HS-5 (cell line): ENCODE data around the gene GOLGA6C.
"Not testable (repeated sequence)": the region's sequence is repeated elsewhere in the genome, so short reads cannot be mapped to it uniquely, and the experiment has no call there.

Experiments
- DNase-seq: peaks from one replicate; pipeline ENCODE4 v3.0.0-alpha.2; 2012; ENCODE audit warnings: low read depth

GOLGA6C gene, protein sequence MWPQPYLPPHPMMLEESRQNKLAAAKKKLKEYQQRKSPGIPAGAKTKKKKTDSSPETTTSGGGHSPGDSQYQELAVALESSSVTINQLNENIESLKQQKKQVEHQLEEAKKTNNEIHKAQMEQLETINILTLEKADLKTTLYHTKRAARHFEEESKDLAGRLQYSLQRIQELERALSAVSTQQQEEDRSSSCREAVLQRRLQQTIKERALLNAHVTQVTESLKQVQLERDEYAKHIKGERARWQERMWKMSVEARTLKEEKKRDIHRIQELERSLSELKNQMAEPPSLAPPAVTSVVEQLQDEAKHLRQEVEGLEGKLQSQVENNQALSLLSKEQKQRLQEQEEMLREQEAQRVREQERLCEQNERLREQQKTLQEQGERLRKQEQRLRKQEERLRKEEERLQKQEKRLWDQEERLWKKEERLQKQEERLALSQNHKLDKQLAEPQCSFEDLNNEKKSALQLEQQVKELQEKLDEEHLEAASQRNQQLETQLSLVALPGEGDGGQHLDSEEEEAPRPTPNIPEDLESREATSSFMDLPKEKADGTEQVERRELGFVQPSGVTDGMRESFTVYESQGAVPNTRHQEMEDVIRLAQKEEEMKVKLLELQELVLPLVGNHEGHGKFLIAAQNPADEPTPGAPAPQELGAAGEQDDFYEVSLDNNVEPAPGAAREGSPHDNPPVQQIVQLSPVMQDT

DNA sequence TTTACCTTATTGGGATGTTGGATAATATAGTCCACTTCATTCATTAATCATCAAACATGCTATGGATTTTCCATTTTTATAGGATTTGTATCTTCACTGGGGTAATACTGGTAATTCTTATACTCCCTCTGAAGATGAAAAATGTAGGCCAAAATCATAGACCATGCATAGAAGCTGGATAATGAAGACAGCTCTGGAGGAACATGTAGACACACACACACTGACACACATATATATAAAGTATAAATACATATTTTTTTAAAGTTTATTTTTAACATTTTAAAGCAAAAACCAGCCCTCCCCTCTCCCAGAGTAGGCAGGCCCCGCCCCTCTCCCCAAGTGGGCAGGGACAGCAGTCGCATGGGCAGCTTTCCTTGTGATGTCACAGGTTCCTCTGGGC is at the start of gene GOLGA6C:
Gene GOLGA6C (plus strand): TSS at position 301 of the 400 bp plus-strand sequence. CDS start 265 bp downstream, outside the sequence.
- not testable (repeated sequence) for DNase-seq

- DNase-seq = no peak
Measured at GRCh38 chr15:75208501-75209288, 49.4 kb upstream of the GOLGA6C start.

DNA sequence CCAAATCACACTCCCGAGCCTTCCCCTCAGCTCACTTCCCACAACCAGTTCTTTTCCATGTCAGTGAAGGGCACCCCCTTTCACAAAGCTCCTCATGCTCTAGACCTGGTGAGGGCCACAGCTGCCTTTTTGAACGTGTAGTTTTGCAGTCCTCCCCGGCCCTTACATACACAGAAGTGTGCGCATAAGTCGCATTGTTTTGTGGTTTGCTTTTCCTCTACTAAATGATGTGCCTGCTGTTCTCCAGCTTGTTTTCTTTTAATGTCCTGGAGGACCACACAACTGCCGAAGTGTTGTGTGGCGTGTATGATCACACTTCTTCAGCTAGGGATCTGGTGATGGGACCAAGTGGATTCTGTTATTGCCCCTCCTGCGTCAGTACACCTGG is 48.9 kb upstream of the GOLGA6C start:
- DNase-seq = no peak

GRCh38 chr15:75210811-75211230 is 47.3 kb upstream of the GOLGA6C start:
- no peak for DNase-seq

DNA sequence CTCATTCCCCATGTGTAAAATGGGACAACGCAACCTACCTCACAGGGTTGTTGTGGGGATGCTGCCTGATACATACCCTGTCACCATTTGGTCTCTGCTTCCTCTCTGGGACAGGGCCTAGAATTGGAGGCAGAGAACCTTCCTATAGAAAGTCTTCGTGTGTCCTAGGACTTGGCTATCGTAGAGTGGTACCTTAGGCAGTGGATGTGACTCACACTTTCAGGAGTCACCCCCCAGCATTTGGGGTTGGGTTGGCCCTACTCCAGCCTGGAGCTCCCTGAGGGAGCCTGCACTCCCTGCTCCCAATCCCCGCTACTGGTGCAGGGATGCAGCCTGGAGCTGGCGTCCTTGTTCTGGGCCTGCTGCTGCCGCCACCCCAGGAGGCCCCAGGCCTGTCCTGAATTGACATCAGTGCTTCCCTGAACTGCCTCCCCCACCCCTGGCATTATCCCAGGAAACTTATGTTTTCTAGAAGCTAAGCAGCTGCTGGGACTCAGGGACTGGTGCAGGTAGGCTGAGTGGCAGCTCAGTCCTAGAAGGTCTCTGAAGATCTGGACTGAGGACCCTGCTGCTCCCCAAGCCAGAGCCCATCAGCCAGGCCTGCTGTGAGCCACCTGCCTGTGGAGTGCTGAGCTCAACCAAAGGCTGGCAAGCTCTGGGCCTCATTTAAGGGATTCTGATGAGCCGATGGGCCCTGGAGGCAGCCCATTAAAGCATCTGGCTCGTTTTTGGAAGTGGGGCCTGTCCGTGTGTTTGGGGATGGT is 46.5 kb upstream of the GOLGA6C start:
- no peak for DNase-seq

DNA sequence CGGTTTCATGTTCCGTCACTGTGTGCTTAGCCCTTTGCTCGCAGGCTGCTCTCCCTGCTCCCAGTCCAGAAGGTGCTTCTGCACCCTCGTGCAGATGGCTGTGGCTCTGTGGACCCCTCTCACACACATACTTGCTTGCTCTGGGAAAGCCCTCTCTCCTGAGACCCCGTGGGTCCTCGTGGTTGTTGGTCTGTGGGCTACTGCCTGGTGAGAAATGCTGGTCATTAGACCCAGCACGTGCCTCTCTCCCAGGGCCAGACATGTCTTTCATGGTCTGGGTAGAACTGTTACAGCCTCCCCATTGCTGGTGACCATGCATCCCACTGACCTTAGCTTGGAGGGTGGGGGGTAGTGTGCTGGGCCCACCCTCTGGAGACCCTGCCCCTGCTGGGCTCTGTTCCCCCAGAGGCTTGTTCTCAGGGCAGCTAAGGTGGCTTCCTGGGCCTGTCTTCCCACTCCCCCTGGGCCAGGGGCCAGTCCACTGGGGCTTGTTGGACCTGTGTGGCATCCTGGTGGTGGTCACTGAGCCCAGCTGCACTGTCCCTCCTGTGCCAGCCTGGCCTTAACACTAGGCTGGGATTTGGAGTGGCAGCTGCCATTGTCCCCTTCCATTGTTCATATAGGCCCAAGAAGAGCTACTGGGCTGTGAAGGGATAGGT is 45.8 kb upstream of the GOLGA6C start:
- no peak for DNase-seq

GRCh38 chr15:75213212-75213767 is 44.8 kb upstream of the GOLGA6C start:
- DNase-seq = no peak

DNA sequence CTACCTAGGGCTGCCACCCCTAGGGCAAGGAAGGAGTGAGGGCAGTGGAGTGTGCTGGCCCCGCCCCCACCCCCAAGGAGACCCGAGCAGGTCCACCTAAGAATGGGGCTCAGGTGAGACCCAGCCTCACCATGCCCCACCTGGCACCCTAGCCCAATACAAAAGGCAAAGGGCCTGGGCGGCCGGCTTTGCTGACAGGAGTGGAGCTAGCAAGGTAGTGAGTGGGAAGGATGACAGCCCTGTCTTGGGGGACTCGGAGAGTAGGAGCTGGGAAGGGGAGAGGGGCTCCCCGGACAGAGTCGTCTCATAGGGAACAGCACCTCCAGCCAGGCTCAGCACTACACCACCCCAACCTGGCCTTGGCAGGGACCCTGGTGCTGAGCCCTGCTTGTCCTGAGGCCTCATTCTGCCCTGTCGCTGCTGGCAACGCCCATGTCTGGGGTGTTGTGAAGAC is 44.3 kb upstream of the GOLGA6C start:
- DNase-seq = no peak

DNA sequence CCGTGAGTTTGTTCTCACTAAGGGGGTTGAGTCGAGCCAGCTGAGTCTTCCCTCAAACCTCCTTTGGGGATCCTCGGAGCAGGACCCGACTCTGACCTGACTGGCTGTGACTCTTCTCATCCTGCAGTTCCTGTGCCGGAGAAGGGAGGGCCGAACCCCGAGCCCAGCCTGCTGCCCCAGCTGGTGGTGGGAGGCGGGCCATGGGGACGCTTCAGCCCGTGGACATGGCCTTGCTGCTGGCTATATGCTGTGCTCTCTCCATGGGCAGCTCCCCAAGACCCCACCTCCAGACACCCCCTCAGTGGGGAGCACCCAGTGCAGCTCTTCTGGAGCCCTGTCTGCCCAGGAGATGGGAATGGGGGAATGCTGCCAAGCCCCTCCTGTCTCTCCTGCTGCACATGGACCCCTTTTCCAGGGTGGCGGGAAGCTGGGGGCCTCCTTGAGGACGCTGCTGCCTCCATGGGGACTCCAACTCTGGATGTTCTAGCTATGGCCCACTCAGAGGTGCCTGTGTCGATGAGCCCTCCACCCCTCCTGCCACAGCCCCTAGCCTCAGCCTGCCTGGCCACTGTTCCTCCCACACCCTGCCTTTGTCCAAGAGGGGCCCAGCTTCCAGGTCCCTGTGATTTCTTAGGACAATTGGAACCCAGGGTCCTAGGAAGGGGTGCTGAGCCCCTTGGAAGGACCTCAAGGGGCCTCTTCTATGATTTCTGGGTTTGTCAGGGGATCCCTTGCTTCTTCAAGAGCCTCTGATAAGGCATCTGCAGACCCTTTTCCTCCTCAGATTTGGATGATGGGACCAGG is 43.6 kb upstream of the GOLGA6C start:
- no peak for DNase-seq

DNA sequence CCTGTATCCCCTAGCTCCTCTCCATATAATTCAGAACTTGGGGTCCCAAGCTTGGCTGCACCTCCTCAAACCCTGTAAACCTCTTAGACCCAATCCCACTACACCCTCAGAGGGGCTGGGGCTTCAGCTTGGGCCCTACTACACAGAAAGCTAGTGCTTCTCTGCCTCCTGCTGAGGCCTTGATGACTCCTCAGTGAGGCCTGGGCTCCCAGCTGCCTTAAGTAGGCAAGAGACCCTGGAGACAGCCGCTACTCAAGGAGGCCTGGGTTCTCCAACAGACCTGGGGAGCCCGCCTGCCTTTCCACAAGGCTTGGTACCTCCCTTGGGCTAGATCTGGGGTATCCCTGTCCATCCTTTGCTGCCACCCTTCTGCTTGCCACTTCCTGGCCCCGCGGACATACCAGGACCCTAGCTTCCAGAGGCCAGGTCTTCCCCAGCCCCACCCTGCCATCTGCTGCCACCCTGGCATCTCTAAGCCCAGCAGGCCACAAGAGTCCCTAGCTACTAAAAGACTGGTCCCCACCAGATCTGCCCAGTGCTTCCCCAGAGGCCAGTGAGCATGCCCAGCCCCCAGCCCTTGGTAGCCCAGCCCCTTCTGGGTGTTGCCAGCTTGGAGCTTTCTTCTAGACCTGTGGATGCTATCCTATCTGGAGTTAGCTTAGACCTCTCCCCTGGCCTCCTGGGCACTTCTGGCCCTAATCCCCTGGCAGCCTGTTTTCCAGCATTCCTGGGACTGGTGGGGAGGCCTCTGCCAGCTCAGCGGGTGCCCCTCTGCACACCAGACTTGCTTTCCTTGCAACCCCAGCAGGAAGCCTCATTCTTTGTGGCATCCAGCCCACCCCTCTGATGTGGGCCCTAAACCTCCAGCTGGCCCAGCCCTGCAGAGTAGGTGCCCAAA is 42.8 kb upstream of the GOLGA6C start:
- DNase-seq = no peak

GRCh38 chr15:75217012-75217411 is 41.1 kb upstream of the GOLGA6C start:
- no peak for DNase-seq

DNA sequence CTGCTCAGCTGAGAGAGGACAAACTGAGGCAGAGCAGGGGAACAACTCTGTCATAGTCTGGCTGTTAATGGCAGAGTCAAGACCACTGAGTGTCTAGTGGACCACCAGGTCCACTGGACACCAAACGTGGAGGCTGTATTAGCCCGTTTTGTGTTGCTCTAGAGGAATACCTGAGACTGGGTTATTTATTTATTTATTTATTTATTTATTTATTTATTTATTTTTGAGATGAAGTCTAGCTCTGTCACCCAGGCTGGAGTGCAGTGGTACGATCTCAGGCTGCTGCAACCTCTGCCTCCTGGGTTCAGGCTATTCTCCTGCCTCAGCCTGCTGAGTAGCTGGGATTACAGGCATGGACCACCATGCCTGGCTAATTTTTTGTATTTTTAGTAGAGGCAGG is 40.6 kb upstream of the GOLGA6C start:
- DNase-seq = not testable (repeated sequence)

DNA sequence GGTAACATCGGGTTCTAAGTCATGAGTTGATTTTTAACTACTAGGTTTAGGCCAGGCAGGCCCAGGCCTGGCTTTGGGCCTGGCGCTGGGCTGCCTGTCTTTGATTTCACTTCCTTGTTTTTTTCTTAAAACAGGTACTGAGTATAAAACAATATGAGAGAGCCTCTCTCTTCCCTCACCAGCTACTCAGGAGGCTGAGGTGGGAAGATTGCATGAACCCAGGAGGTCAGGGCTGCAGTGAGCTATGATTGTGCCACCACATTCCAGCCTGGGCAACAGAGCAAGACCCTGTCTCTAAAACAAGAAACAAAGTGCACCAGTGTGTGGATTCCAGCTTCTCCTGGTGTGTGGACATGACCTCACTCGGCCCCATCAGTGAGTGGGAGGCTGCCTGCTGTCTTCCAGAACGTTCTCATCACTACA is 38.6 kb upstream of the GOLGA6C start:
- DNase-seq = not testable (repeated sequence)

GRCh38 chr15:75223688-75224087 is 34.4 kb upstream of the GOLGA6C start:
- DNase-seq = no peak

DNA sequence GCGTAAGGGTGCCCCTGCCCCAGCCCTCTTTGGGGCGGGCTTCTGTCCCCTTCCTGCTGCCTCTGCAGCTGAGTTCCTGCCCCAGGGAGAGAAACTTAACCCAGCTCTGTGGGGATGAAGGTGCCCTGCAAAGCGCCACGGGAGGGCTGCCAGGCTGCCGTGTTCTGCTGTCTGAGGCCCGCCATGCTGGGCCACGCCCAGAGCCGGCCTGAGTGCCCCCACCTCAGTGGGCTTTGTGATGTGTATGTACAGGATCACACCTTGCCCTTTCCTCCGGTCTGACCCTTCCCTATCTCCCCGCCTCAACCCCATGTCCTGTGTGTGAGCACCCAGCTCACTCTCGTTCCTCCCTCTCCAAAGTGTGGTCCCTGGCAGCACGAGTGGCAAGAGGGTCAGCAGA is 33.9 kb upstream of the GOLGA6C start:
- no peak for DNase-seq

- not testable (repeated sequence) for DNase-seq
Measured at GRCh38 chr15:75225102-75225836, 32.9 kb upstream of the GOLGA6C start.

DNA sequence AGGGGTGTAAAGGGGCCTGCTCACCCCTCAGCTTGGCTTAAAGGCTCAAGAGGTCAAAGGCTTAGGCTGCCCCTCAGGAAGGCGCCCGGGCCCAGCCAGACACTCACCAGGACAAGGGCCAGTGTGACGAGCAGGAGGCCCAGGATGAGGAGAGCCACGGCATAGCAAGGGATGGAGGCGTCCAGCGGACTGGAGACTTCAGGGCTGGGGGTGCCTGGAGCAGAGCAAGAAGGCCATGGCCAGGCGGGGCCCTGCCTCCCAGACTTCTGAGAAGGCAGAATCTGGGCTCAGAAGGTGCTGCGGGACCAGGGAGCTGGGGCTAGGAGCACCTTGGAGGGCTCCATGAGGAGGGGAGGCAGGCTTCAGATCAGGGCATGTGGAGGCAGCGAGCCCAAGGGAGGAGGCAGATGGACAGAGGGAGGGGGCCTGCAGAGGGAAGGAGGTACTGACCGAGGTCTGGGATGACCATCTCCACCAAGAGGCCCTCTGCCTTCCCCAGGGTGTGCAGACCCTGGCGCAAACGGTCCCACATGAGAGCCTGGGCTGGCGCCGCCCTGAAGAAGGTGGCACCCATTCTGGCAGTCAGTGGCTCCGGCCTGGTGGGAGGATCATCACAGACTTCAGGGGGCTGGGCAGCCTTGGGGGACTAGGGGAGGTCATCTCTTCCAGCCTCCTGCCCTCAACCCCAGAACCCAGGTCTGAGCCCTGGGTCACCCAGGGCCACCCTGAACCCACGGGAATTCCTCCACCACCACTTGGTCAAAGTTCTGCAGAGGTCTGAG is 32.0 kb upstream of the GOLGA6C start:
- DNase-seq = no peak
